HepG2 (cell line): ENCODE results near the gene SURF2. TPM values are rescaled to one million over a fixed set of nuclear protein-coding genes. Genes with fewer than 3 reads are reported as not detected.
A peak's percentile ranks its signal among the peaks of the same experiment; 100 is the strongest.

Source experiments
- ASH2L ChIP-seq: fragments of 300-600, 200-600 bp; sonication (generic); IDR thresholded peaks from 2 replicates; pipeline ENCODE4 v1.7.0; 2017; ENCODE audit warnings: low read depth, mild to moderate bottlenecking, moderate library complexity, mixed read lengths, low read length; ENCODE audit not compliant: insufficient read length
- ELK4 ChIP-seq: sonication (generic); formaldehyde crosslinking; IDR thresholded peaks from 2 replicates; pipeline ENCODE4 v1.9.0; 2021; ENCODE audit warnings: missing genetic modification reagents, borderline replicate concordance
- FOXA3 ChIP-seq: IDR thresholded peaks from 2 replicates; pipeline ENCODE4 v1.6.1; 2016; ENCODE audit warnings: missing genetic modification reagents, missing compliant biosample characterization
- HCFC1 ChIP-seq: fragments of 150-350 bp; IDR thresholded peaks from 2 replicates; pipeline ENCODE4 v1.6.1; 2014; ENCODE audit warnings: low read depth, low read length
- RNF219 ChIP-seq: sonication (generic); formaldehyde crosslinking; IDR thresholded peaks from 2 replicates; pipeline ENCODE4 v1.5.0; 2020; ENCODE audit warnings: mild to moderate bottlenecking, missing genetic modification reagents
- SMARCE1 ChIP-seq: fragments of 450-650 bp; IDR thresholded peaks from 2 replicates; pipeline ENCODE4 v1.6.1; 2017; ENCODE audit warnings: borderline replicate concordance
- SMC3 ChIP-seq: IDR thresholded peaks from 2 replicates; pipeline ENCODE4 v1.6.1; 2011; ENCODE audit warnings: low read length, improper control_type of control experiment
- U2AF1 ChIP-seq: fragments of 200-400 bp; formaldehyde crosslinking; optimal IDR thresholded peaks from 2 replicates; pipeline ENCODE3; 2017; ENCODE audit warnings: mild to moderate bottlenecking, low read depth, low read length
- ZNF614 ChIP-seq: IDR thresholded peaks from 2 replicates; pipeline ENCODE4 v1.6.1; 2018; ENCODE audit warnings: missing biosample characterization, missing genetic modification reagents, inconsistent platforms, borderline replicate concordance
- ZNF652 ChIP-seq: IDR thresholded peaks from 2 replicates; pipeline ENCODE4 v1.6.1; 2016; ENCODE audit warnings: low read depth, borderline replicate concordance
- ZNF709 ChIP-seq: sonication (generic); formaldehyde crosslinking; IDR thresholded peaks from 2 replicates; pipeline ENCODE4 v1.5.0; 2020; ENCODE audit warnings: mild to moderate bottlenecking, missing genetic modification reagents
- ZSCAN21 ChIP-seq: sonication (generic); formaldehyde crosslinking; IDR thresholded peaks from 2 replicates; pipeline ENCODE4 v1.8.0; 2022; ENCODE audit warnings: mild to moderate bottlenecking, missing genetic modification reagents, moderate library complexity, borderline replicate concordance
- polyA plus RNA-seq, 8 experiments: library from polyadenylated mRNA; depleted of rRNA in 3 of 8; stranded (reverse) in 7 of 8; unstranded in 1 of 8; fragments of >200 nt; fragmentation: Illumina TruSeq in 4 of 8; extraction: Trizol in 4 of 8; gene quantifications; 2 replicates each; pipeline versions ENCODE4 v1.2.1 to v1.2.3, GENCODE V29; 2011 to 2016; ENCODE audit warnings: low read depth in 4 of 8, missing spikeins in 1 of 8, mixed read lengths in 1 of 8; ENCODE audit not compliant: insufficient read depth in 1 of 8
- total RNA-seq, 5 experiments: library from RNA; depleted of rRNA; stranded (reverse); fragments of >200 nt; fragmentation: Illumina TruSeq; extraction: Trizol; gene quantifications; 2 replicates each; pipeline ENCODE4 v1.2.3, GENCODE V29; 2016; ENCODE audit warnings: low read depth in 1 of 5
- TF ChIP-seq, protein P1 (sequence below), 2 experiments: sonication (generic) in 1 of 2; formaldehyde crosslinking in 1 of 2; IDR thresholded peaks; 2 replicates each; pipeline versions ENCODE4 v1.6.1 to v1.9.0; 2014 to 2022; ENCODE audit warnings: antibody characterized with exemption in 1 of 2, borderline replicate concordance in 1 of 2, inconsistent platforms in 1 of 2, low read depth in 1 of 2, missing genetic modification reagents in 1 of 2
- TF ChIP-seq, protein P2 (sequence below): sonication (generic); formaldehyde crosslinking; IDR thresholded peaks from 2 replicates; pipeline ENCODE4 v1.8.1; 2022; ENCODE audit warnings: low read depth, mild to moderate bottlenecking, missing genetic modification reagents

Gene SURF2
- total and polyA plus RNA-seq, 2 of the 13 experiments (the other 11 are each of a cell fraction or from before 2014, with no cell fraction given) = 6.3 to 13.6 TPM

DNA sequence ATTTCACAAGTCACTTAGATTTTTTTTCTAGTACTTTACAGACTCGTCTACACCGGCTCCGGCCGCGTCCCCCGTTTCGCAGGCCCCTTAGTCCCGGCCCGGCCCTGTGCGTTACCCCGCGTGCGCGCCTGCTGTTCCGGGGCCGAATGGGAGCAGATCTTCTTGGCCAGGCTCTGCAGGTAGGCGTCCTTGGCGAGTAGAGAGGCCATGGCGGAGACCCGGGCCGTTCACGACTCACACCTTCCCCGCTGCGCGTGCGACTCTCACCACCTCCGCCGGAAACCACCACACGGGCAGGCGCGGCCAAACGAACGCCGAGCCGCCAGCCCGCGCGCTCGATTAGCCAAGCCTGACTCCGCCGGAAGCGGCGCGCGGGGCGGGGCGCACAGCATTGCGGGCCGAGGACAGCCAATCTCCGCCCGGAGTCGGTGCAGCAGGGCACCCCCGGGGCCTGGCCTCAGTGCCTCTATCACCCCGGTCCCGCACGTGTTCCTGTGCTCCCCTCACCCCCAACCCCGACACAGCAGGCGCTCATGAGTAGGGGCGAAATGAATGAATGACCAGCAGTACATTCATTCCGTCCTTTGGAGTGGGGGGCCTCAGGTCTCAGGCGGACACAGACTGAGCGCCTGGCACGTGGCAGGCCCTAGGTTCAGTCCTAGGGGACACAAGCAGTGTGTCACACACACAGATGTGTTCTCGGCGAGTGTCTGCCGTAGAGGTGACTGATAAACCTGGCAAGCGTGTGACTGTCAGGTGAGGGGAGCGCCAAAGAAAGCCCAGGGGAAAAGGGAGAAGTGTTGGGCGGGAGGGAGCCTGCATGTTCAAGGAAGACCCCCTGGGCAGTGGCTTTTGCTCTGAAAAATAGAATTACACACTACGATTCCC, 20.2 kb upstream of the SURF2 start, which contains the start of gene SURF6 (continued):
- TF ChIP-seq, protein P1, sequence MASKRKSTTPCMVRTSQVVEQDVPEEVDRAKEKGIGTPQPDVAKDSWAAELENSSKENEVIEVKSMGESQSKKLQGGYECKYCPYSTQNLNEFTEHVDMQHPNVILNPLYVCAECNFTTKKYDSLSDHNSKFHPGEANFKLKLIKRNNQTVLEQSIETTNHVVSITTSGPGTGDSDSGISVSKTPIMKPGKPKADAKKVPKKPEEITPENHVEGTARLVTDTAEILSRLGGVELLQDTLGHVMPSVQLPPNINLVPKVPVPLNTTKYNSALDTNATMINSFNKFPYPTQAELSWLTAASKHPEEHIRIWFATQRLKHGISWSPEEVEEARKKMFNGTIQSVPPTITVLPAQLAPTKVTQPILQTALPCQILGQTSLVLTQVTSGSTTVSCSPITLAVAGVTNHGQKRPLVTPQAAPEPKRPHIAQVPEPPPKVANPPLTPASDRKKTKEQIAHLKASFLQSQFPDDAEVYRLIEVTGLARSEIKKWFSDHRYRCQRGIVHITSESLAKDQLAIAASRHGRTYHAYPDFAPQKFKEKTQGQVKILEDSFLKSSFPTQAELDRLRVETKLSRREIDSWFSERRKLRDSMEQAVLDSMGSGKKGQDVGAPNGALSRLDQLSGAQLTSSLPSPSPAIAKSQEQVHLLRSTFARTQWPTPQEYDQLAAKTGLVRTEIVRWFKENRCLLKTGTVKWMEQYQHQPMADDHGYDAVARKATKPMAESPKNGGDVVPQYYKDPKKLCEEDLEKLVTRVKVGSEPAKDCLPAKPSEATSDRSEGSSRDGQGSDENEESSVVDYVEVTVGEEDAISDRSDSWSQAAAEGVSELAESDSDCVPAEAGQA (IDR thresholded peaks at IDR 0.05; ENCODE audit: low read depth) = peak; percentile 76; the same call in 1 of the 2 replicates
- TF ChIP-seq, protein P1 (CRISPR knock-in tag; IDR thresholded peaks at IDR 0.05; ENCODE audit: borderline replicate concordance) = no peak
- TF ChIP-seq SMARCE1 (no peak), ASH2L (peak; percentile 92), ELK4 (CRISPR knock-in tag) (peak; percentile 100; the same call in 1 of the 2 replicates), RNF219 (CRISPR knock-in tag) (peak; percentile 52; the same call in 1 of the 2 replicates), SMC3 (no peak), U2AF1 (no peak), HCFC1 (peak; percentile 76), ZNF709 (peak; percentile 72), ZSCAN21 (CRISPR knock-in tag) (no peak; the same call in none of the 2 replicates), ZNF614 (CRISPR knock-in tag) (peak; percentile 96), FOXA3 (CRISPR knock-in tag) (peak; percentile 77), ZNF652 (peak; percentile 40; the same call in 1 of the 2 replicates)
- TF ChIP-seq, protein P2, sequence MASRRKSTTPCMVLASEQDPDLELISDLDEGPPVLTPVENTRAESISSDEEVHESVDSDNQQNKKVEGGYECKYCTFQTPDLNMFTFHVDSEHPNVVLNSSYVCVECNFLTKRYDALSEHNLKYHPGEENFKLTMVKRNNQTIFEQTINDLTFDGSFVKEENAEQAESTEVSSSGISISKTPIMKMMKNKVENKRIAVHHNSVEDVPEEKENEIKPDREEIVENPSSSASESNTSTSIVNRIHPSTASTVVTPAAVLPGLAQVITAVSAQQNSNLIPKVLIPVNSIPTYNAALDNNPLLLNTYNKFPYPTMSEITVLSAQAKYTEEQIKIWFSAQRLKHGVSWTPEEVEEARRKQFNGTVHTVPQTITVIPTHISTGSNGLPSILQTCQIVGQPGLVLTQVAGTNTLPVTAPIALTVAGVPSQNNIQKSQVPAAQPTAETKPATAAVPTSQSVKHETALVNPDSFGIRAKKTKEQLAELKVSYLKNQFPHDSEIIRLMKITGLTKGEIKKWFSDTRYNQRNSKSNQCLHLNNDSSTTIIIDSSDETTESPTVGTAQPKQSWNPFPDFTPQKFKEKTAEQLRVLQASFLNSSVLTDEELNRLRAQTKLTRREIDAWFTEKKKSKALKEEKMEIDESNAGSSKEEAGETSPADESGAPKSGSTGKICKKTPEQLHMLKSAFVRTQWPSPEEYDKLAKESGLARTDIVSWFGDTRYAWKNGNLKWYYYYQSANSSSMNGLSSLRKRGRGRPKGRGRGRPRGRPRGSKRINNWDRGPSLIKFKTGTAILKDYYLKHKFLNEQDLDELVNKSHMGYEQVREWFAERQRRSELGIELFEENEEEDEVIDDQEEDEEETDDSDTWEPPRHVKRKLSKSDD (CRISPR knock-in tag) = 0 out of 2 replicates have a peak, but pooled peaks have one; percentile 34
